Subcutaneous adipose tissue (tissue), 4 donors: ENCODE results near the gene TFEB. TPM values are rescaled to one million over a fixed set of nuclear protein-coding genes. Genes with fewer than 3 reads are reported as not detected.

Experiments
- CTCF ChIP-seq: fragments of 450-650 bp; IDR thresholded peaks from one replicate; pipeline ENCODE4 v1.5.1; 2016; ENCODE audit warnings: low read depth, mild to moderate bottlenecking, control low read depth, antibody characterized with exemption, moderate library complexity
- total RNA-seq, 4 donors: library from RNA; depleted of rRNA; stranded (reverse); fragments of >200 nt; gene quantifications; one replicate each; pipeline ENCODE4 v1.1.0, GENCODE V29; 2016

Gene TFEB
- total RNA-seq, 4 donors from 2014 or later = 6.5 to 11.9 (median 10.9) TPM

GRCh38 chr6:41779336-41779735, 43.9 kb upstream of the TFEB start:
- TF ChIP-seq CTCF = no peak

- TF ChIP-seq CTCF = no peak
These were observed 43.5 kb upstream of the TFEB start for GRCh38 chr6:41778895-41779294.

- TF ChIP-seq CTCF = no peak
These were observed 42.3 kb upstream of the TFEB start for GRCh38 chr6:41777551-41778285.

GRCh38 chr6:41775293-41775882, 40.0 kb upstream of the TFEB start:
- TF ChIP-seq CTCF = no peak

- TF ChIP-seq CTCF = no peak
These were observed 39.4 kb upstream of the TFEB start for GRCh38 chr6:41774841-41775240.

- TF ChIP-seq CTCF = no peak
These were observed 35.9 kb upstream of the TFEB start for GRCh38 chr6:41771058-41771983.
